Peyer's patch (tissue), 4 donors: ENCODE results near the gene SLC26A8.

Source experiments
- CTCF ChIP-seq, 6 experiments: fragments of 450-650 bp in 4 of 6; fragments of 200-600 bp in 2 of 6; sonication (generic) in 1 of 6; IDR thresholded peaks; one replicate each; pipeline ENCODE4 v1.5.1; 2017 to 2019; ENCODE audit warnings: antibody characterized with exemption in 6 of 6, mild to moderate bottlenecking in 3 of 6, moderate library complexity in 1 of 6
- POLR2A ChIP-seq, 2 donors: fragments of 450-650 bp; IDR thresholded peaks; one replicate each; pipeline ENCODE4 v1.5.1; 2017; ENCODE audit warnings: antibody characterized with exemption in 2 of 2, mild to moderate bottlenecking in 2 of 2, moderate library complexity in 2 of 2

GRCh38 chr6:35898003-35898402 lies 126.4 kb downstream of the SLC26A8 start:
- TF ChIP-seq CTCF (IDR thresholded peaks at IDR 0.05) (no peak), POLR2A (IDR thresholded peaks at IDR 0.05) (no peak)
